Measurements from ENCODE around the gene MIPEP.

Gene MIPEP

DNA sequence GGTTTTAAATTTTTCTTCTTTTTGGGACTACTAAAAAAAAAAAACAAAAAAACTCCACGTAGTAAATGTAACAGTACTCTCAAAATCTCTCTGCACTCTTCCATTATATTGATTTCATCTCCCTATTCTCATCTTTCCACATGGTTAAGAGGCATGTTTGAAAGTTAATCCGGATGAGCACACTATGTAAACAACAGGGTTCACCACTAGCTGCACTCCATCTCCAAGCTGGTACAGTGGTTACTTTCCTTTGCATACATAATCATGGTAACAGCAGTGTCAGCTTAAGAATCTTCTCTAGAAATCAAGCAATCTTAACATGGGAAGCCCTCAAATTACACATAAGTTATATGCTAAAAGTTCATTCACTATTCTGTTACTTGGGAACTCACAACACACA is 92.6 kb downstream of the MIPEP start:
- no peaks in the 10 kb centered on the region for H3F3A ChIP-seq (ENCODE audit: insufficient read depth, low read length)
- TF ChIP-seq, protein P1, sequence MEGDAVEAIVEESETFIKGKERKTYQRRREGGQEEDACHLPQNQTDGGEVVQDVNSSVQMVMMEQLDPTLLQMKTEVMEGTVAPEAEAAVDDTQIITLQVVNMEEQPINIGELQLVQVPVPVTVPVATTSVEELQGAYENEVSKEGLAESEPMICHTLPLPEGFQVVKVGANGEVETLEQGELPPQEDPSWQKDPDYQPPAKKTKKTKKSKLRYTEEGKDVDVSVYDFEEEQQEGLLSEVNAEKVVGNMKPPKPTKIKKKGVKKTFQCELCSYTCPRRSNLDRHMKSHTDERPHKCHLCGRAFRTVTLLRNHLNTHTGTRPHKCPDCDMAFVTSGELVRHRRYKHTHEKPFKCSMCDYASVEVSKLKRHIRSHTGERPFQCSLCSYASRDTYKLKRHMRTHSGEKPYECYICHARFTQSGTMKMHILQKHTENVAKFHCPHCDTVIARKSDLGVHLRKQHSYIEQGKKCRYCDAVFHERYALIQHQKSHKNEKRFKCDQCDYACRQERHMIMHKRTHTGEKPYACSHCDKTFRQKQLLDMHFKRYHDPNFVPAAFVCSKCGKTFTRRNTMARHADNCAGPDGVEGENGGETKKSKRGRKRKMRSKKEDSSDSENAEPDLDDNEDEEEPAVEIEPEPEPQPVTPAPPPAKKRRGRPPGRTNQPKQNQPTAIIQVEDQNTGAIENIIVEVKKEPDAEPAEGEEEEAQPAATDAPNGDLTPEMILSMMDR (IDR thresholded peaks at IDR 0.05; ENCODE audit: low read length): no peak
- TF ChIP-seq EZH2 (IDR thresholded peaks at IDR 0.05; ENCODE audit: borderline replicate concordance, low read length): no peak
- H3K27ac ChIP-seq (ENCODE audit: low read depth, low read length, poor library complexity, severe bottlenecking): no peak overlapping the region
- no peaks in the 10 kb centered on the region for H3K79me2 ChIP-seq (ENCODE audit: insufficient read depth, low read length)
- H3K9me2 ChIP-seq (ENCODE audit: low read depth, low read length): no peaks in the 10 kb centered on the region
- H2AFZ ChIP-seq (ENCODE audit: low read length): no peak overlapping the region
- no peaks in the 10 kb centered on the region for H3K36me3 ChIP-seq (ENCODE audit: insufficient read depth, low read length)
- H3K9me3 ChIP-seq (ENCODE audit: low read length): no peaks in the 10 kb centered on the region
- H4K20me1 ChIP-seq (ENCODE audit: insufficient read depth, low read length): no peaks in the 10 kb centered on the region
- H3K4me3 ChIP-seq (ENCODE audit: low read depth, low read length, poor library complexity, severe bottlenecking): no peak overlapping the region
- H3K4me1 ChIP-seq (ENCODE audit: insufficient read depth, low read length, severe bottlenecking): peaks cover 12% of the 10 kb centered on the region
- no peaks in the 10 kb centered on the region for H3K27me3 ChIP-seq (ENCODE audit: insufficient read depth, low read length)
- H3K4me2 ChIP-seq (ENCODE audit: low read length): no peak overlapping the region
- no peak overlapping the region for H3K9ac ChIP-seq (ENCODE audit: low read length)

DNA sequence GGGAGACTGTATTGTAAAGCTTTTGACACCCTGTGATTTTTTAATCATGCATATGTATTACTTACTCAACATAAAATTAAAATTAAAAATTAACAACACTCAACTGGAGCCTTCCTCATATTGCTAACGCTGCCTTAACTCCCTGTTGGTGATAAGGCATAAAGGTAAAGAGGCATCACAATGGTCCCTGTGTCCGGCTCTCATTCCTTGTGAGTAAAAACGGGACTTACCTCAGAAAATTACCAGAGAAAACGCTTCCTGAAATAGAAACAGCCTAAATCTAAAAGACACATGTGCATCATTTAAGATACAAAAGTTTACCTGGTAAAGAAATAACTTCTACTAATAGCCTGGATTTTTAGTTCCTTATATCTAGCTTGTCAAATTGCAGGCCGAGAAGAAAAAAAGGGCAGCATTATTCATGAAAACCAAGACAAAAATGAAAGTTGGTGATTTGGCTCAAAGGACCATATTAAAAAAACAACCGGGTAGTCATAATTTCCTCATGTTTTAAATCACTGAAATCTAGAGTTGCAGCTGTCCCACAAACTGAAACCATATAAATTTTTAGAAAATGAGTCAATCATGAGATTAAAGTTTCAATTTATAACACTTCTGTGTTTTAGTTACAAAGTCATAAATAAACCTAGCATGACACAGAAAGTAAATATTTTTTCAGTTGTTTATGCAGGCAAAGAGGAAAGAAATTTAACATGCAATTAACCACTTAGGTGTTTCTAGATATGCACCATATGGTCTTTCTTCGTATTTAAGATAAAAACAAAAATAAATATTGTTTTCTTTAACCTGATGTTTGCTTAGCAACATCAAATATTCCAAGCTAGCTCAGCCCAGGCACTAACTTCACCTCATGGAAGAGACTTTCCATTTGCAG is 94.7 kb downstream of the MIPEP start:
- Histone ChIP-seq H3K79me2 (ENCODE audit: insufficient read depth, low read length) (no peaks in the 10 kb centered on the region), H3K9me3 (ENCODE audit: low read length) (no peaks in the 10 kb centered on the region), H3K27ac (ENCODE audit: low read depth, low read length, poor library complexity, severe bottlenecking) (no peak overlapping the region), H3K9ac (ENCODE audit: low read length) (no peak overlapping the region), H3F3A (ENCODE audit: insufficient read depth, low read length) (no peaks in the 10 kb centered on the region), H3K27me3 (ENCODE audit: insufficient read depth, low read length) (no peaks in the 10 kb centered on the region), H3K4me1 (ENCODE audit: insufficient read depth, low read length, severe bottlenecking) (peaks cover 18% of the 10 kb centered on the region), H3K4me3 (ENCODE audit: low read depth, low read length, poor library complexity, severe bottlenecking) (no peak overlapping the region), H2AFZ (ENCODE audit: low read length) (no peak overlapping the region), H3K4me2 (ENCODE audit: low read length) (no peak overlapping the region), H3K9me2 (ENCODE audit: low read depth, low read length) (no peaks in the 10 kb centered on the region), H3K36me3 (ENCODE audit: insufficient read depth, low read length) (no peaks in the 10 kb centered on the region), H4K20me1 (ENCODE audit: insufficient read depth, low read length) (no peaks in the 10 kb centered on the region)
- TF ChIP-seq, protein P1 (IDR thresholded peaks at IDR 0.05; ENCODE audit: low read length): no peak
- no peak for TF ChIP-seq EZH2 (IDR thresholded peaks at IDR 0.05; ENCODE audit: borderline replicate concordance, low read length)

DNA sequence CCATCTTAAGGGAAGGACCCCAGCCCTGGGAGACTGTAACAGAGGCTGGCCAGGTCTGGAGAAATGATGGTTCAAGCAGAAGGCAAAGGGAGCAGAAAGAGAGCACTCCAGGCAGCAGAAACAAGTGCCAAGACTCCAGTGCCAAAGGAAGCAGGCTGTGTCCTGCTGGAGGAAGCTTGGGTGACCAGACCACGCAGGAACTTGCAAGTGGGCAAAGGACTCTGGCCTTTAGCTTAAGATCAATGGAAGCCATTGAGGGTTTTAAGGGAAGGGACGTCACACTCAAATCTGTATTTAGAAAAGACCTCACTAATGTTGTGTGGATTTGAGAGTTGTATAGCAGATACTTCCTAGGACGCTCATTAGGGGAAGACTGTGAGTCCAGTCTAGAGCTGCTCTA is 95.5 kb downstream of the MIPEP start:
- Histone ChIP-seq H3K27ac (ENCODE audit: low read depth, low read length, poor library complexity, severe bottlenecking) (no peak overlapping the region), H3K79me2 (ENCODE audit: insufficient read depth, low read length) (no peaks in the 10 kb centered on the region), H3K9me2 (ENCODE audit: low read depth, low read length) (no peaks in the 10 kb centered on the region), H3F3A (ENCODE audit: insufficient read depth, low read length) (no peaks in the 10 kb centered on the region), H2AFZ (ENCODE audit: low read length) (no peak overlapping the region), H3K4me2 (ENCODE audit: low read length) (no peak overlapping the region), H3K4me3 (ENCODE audit: low read depth, low read length, poor library complexity, severe bottlenecking) (no peak overlapping the region), H3K36me3 (ENCODE audit: insufficient read depth, low read length) (no peaks in the 10 kb centered on the region), H3K9ac (ENCODE audit: low read length) (no peak overlapping the region), H4K20me1 (ENCODE audit: insufficient read depth, low read length) (no peaks in the 10 kb centered on the region), H3K4me1 (ENCODE audit: insufficient read depth, low read length, severe bottlenecking) (peaks cover 18% of the 10 kb centered on the region), H3K9me3 (ENCODE audit: low read length) (no peaks in the 10 kb centered on the region), H3K27me3 (ENCODE audit: insufficient read depth, low read length) (no peaks in the 10 kb centered on the region)
- no peak for TF ChIP-seq EZH2 (IDR thresholded peaks at IDR 0.05; ENCODE audit: borderline replicate concordance, low read length)
- TF ChIP-seq, protein P1 (IDR thresholded peaks at IDR 0.05; ENCODE audit: low read length): no peak

Measured in OCI-LY1 (cell line).